SK-N-SH (cell line): ENCODE results near the gene SVIL.

ENCODE experiments used
- CHD2 ChIP-seq: fragments of 150-350 bp; IDR thresholded peaks from 2 replicates; pipeline ENCODE4 v1.6.1; 2018; ENCODE audit warnings: low read length; ENCODE audit not compliant: partially characterized antibody
- EP300 ChIP-seq, 2 experiments: IDR thresholded peaks; 2 replicates each; pipeline versions ENCODE4 v1.4.0 to v1.6.1; 2012; ENCODE audit warnings: borderline replicate concordance in 1 of 2, low read depth in 1 of 2, low read length in 1 of 2
- EZH2phosphoT487 ChIP-seq: fragments of 200-600 bp; sonication (generic); IDR thresholded peaks from 2 replicates; pipeline ENCODE4 v1.6.1; 2017; ENCODE audit warnings: low read depth, mixed run types, mild to moderate bottlenecking, antibody characterized with exemption, moderate library complexity, borderline replicate concordance
- FOXM1 ChIP-seq: IDR thresholded peaks from 2 replicates; pipeline ENCODE4 v1.4.0; 2012; ENCODE audit warnings: low read depth, mild to moderate bottlenecking
- POLR2AphosphoS5 ChIP-seq: IDR thresholded peaks from 2 replicates; pipeline ENCODE4 v1.6.1; 2012; ENCODE audit warnings: low read depth, low read length
- RAD21 ChIP-seq: IDR thresholded peaks from 2 replicates; pipeline ENCODE4 v1.6.1; 2012; ENCODE audit warnings: mild to moderate bottlenecking, low read length
- TAF1 ChIP-seq: IDR thresholded peaks from 2 replicates; pipeline ENCODE4 v1.6.1; 2012; ENCODE audit warnings: low read depth, mild to moderate bottlenecking, low read length, moderate library complexity, borderline replicate concordance
- TEAD4 ChIP-seq: IDR thresholded peaks from 2 replicates; pipeline ENCODE4 v1.4.0; 2012; ENCODE audit warnings: mild to moderate bottlenecking, borderline replicate concordance; ENCODE audit not compliant: insufficient read depth
- YY1 ChIP-seq: IDR thresholded peaks from 2 replicates; pipeline ENCODE4 v1.4.0; 2012; ENCODE audit warnings: low read depth, mild to moderate bottlenecking
- TF ChIP-seq, protein P1 (sequence below): IDR thresholded peaks from 2 replicates; pipeline ENCODE4 v1.4.0; 2012; ENCODE audit warnings: low read depth
- TF ChIP-seq, protein P2 (sequence below): fragments of 200-600 bp; sonication (generic); IDR thresholded peaks from 2 replicates; pipeline ENCODE4 v1.6.1; 2017; ENCODE audit warnings: antibody characterized with exemption, mild to moderate bottlenecking, moderate library complexity
- TF ChIP-seq, protein P3 (sequence below): IDR thresholded peaks from 2 replicates; pipeline ENCODE4 v1.4.0; 2012; ENCODE audit warnings: low read depth, borderline replicate concordance
- TF ChIP-seq, protein P4 (sequence below): IDR thresholded peaks from 2 replicates; pipeline ENCODE4 v1.6.1; 2012; ENCODE audit warnings: mild to moderate bottlenecking, low read depth, low read length, moderate library complexity

DNA sequence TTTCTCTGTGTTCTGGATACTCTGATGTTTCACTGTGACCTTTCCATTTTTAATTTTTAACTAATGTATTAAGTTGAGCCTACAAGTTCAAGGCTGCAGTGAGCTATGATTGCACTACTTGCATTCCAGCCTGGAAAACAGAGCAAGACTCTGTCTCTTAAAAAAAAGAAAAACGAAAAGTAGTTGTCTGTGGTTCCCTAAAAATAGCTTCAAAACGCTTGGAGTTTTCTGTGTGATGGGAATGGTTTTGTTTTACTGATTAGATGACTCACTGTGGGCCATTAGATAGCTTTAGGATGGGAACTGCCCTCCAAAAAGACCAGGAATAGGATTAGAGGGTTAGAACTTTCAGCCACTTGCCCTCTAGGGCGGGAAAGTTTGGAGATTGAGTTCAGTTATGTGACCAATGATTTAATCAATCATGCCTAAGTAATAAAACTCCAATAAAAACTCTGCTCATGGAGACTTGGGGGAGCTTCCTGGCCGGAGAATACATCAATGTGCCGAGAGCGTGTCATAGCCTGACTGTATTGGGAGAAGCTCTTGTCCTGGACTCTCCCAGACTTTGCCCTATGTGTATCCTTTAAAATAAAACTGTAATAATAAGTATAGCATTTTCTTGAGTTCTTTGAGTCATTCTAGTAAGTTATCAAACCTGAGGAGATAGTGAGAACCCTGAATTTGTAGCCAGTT lies 198.8 kb downstream of the SVIL start:
- TF ChIP-seq, protein P1, sequence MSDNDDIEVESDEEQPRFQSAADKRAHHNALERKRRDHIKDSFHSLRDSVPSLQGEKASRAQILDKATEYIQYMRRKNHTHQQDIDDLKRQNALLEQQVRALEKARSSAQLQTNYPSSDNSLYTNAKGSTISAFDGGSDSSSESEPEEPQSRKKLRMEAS = no peak
- TF ChIP-seq FOXM1 = no peak
- TF ChIP-seq, protein P2, sequence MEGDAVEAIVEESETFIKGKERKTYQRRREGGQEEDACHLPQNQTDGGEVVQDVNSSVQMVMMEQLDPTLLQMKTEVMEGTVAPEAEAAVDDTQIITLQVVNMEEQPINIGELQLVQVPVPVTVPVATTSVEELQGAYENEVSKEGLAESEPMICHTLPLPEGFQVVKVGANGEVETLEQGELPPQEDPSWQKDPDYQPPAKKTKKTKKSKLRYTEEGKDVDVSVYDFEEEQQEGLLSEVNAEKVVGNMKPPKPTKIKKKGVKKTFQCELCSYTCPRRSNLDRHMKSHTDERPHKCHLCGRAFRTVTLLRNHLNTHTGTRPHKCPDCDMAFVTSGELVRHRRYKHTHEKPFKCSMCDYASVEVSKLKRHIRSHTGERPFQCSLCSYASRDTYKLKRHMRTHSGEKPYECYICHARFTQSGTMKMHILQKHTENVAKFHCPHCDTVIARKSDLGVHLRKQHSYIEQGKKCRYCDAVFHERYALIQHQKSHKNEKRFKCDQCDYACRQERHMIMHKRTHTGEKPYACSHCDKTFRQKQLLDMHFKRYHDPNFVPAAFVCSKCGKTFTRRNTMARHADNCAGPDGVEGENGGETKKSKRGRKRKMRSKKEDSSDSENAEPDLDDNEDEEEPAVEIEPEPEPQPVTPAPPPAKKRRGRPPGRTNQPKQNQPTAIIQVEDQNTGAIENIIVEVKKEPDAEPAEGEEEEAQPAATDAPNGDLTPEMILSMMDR = no peak
- TF ChIP-seq, protein P3, sequence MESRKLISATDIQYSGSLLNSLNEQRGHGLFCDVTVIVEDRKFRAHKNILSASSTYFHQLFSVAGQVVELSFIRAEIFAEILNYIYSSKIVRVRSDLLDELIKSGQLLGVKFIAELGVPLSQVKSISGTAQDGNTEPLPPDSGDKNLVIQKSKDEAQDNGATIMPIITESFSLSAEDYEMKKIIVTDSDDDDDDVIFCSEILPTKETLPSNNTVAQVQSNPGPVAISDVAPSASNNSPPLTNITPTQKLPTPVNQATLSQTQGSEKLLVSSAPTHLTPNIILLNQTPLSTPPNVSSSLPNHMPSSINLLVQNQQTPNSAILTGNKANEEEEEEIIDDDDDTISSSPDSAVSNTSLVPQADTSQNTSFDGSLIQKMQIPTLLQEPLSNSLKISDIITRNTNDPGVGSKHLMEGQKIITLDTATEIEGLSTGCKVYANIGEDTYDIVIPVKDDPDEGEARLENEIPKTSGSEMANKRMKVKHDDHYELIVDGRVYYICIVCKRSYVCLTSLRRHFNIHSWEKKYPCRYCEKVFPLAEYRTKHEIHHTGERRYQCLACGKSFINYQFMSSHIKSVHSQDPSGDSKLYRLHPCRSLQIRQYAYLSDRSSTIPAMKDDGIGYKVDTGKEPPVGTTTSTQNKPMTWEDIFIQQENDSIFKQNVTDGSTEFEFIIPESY = no peak
- no peak for TF ChIP-seq TAF1
- no peak for TF ChIP-seq RAD21
- TF ChIP-seq EP300 (IDR thresholded peaks at IDR 0.05; ENCODE audit: borderline replicate concordance in 1 of 2, low read depth in 1 of 2, low read length in 1 of 2) = no peak
- TF ChIP-seq, protein P4, sequence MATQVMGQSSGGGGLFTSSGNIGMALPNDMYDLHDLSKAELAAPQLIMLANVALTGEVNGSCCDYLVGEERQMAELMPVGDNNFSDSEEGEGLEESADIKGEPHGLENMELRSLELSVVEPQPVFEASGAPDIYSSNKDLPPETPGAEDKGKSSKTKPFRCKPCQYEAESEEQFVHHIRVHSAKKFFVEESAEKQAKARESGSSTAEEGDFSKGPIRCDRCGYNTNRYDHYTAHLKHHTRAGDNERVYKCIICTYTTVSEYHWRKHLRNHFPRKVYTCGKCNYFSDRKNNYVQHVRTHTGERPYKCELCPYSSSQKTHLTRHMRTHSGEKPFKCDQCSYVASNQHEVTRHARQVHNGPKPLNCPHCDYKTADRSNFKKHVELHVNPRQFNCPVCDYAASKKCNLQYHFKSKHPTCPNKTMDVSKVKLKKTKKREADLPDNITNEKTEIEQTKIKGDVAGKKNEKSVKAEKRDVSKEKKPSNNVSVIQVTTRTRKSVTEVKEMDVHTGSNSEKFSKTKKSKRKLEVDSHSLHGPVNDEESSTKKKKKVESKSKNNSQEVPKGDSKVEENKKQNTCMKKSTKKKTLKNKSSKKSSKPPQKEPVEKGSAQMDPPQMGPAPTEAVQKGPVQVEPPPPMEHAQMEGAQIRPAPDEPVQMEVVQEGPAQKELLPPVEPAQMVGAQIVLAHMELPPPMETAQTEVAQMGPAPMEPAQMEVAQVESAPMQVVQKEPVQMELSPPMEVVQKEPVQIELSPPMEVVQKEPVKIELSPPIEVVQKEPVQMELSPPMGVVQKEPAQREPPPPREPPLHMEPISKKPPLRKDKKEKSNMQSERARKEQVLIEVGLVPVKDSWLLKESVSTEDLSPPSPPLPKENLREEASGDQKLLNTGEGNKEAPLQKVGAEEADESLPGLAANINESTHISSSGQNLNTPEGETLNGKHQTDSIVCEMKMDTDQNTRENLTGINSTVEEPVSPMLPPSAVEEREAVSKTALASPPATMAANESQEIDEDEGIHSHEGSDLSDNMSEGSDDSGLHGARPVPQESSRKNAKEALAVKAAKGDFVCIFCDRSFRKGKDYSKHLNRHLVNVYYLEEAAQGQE = no peak
- TF ChIP-seq CHD2 = no peak
- TF ChIP-seq TEAD4 = no peak
- TF ChIP-seq YY1 = no peak
- TF ChIP-seq POLR2AphosphoS5 = no peak
- no peak for TF ChIP-seq EZH2phosphoT487
